Activated CD8-positive, alpha-beta T cell treated with anti-CD3 and anti-CD28 coated beads for 36 hours (primary cell): ENCODE results near the gene PPARG. TPM values are rescaled to one million over a fixed set of nuclear protein-coding genes. Genes with fewer than 3 reads are reported as not detected.

Experiments
- ATAC-seq: fragments of 200-7000 bp; cut with Tn5 transposase; one replicate; pipeline ENCODE4 v1.10.0; 2021; ENCODE audit warnings: mild to moderate bottlenecking, moderate library complexity
- CTCF ChIA-PET: fragments of 350-600 bp; sonication (Branson Sonifier 250); formaldehyde crosslinking; loops from one replicate; lab custom pipeline; 2021; ENCODE audit warnings: antibody characterized with exemption; lab: Charles Lee
- POLR2A ChIA-PET: fragments of 350-600 bp; sonication (Branson Sonifier 250); formaldehyde crosslinking; loops from one replicate; lab custom pipeline; 2021; ENCODE audit warnings: antibody characterized with exemption; lab: Charles Lee
- DNase-seq: peaks from one replicate; pipeline ENCODE4 v3.0.0-alpha.2; 2020
- H3K27ac Mint-ChIP-seq: one replicate; pipeline ENCODE4 v1.8.0; 2021; ENCODE audit warnings: mild to moderate bottlenecking, mixed read lengths
- H3K27me3 Mint-ChIP-seq: one replicate; pipeline ENCODE4 v1.8.0; 2021; ENCODE audit warnings: mixed read lengths
- H3K36me3 Mint-ChIP-seq: one replicate; pipeline ENCODE4 v1.8.0; 2021; ENCODE audit warnings: low read depth, mixed read lengths
- H3K4me1 Mint-ChIP-seq: one replicate; pipeline ENCODE4 v1.8.0; 2021; ENCODE audit warnings: low read depth, mixed read lengths
- H3K4me3 Mint-ChIP-seq: one replicate; pipeline ENCODE4 v1.8.0; 2021; ENCODE audit warnings: mild to moderate bottlenecking, moderate library complexity, mixed read lengths
- H3K9me3 Mint-ChIP-seq: one replicate; pipeline ENCODE4 v1.8.0; 2021; ENCODE audit warnings: mixed read lengths
- CTCF ChIP-seq: fragments of 200-600 bp; IDR thresholded peaks from one replicate; pipeline ENCODE4 v1.8.0; 2022; ENCODE audit warnings: antibody characterized with exemption, mild to moderate bottlenecking
- intact Hi-C: fragments of 100-400 bp; cut with micrococcal nuclease; formaldehyde crosslinking; loops from one replicate; pipeline ENCODE4 v1.10.0; 2022
- total RNA-seq, 2 experiments: library from RNA; stranded (reverse); gene quantifications; one replicate each; pipeline ENCODE4 v1.2.3, GENCODE V29; 2021

The PPARG gene
- total RNA-seq, 2 experiments from 2014 or later, result 0.41 to 0.63 TPM

DNA sequence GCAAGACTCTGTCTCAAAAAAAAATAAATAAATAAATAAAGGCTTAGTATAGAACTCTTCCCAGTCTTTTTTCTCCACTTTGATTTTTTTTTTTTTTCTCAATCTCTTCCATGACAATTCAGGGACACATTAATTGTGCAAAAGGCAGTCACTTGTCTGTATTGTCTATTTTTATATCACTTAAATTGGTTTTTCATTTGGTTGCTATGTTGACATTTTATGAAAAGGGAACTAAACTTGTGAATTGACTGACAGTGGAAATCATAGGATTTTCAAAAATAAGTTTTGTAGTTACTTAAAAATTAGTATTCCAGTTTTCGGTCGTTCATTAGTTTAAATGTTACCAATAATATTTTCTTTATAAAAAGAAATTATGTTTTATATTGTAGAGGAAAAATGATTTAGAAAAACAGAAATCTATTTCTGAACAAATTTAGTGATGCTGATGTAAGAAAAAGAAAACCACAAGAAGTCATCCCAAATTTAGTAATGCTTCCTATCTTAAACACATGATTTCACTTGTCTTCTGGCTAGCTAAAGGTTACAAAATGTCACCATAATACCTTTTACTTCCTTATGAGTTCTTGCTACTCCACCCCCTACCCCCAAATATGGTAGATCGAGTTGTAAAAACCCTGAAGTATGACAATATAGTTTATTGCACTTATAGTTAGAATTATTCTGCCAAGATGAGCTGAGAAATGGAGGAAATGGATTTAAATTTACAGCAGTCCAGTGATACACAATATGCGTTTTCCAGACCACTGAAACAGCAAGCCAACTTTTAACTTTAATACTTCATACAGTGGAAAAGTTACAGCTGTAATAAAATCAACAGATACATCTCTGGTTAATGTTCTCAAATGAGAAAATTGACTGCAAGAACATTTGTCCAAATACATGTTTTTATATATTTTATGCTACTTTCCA, 37.0 kb downstream of the PPARG start:
- DNase-seq (no peak), ATAC-seq (peak; percentile 47)
- POLR2A ChIA-PET, result no interaction called here
- peaks cover 15% of the 10 kb centered on the region for H3K27me3 Mint-ChIP-seq
- TF ChIP-seq CTCF, result no peak
- H3K27ac Mint-ChIP-seq, result no peak overlapping the region
- intact Hi-C loops, result no loop called here
- H3K4me1 Mint-ChIP-seq, result peaks cover 3% of the 10 kb centered on the region
- H3K36me3 Mint-ChIP-seq, result no peaks in the 10 kb centered on the region
- H3K9me3 Mint-ChIP-seq, result no peaks in the 10 kb centered on the region
- CTCF ChIA-PET, result no interaction called here
- no peak overlapping the region for H3K4me3 Mint-ChIP-seq

DNA sequence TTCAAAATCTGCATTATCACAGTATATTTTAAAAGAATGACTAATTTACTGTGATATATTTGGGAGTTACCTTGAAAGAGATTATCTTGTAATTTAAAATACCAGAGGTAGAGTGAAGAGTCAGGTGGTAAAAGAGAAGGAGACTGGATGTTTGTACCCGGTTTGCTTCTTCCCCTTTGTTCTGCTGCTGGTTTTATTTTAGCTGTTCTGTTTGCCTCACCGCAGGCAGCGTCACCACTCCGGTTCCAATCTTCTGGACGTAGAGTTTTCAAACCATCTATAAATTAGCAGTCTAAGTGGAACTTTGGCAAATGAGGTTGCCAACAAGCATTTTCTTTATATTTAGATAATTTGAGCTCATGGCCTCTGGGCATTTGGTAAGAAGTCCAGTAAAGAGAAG, 38.2 kb downstream of the PPARG start:
- ATAC-seq (no peak), DNase-seq (no peak)
- ChIA-PET CTCF (no interaction called here), POLR2A (no interaction called here)
- no peak for TF ChIP-seq CTCF
- peaks cover 15% of the 10 kb centered on the region for H3K27me3 Mint-ChIP-seq
- no peaks in the 10 kb centered on the region for H3K36me3 Mint-ChIP-seq
- intact Hi-C loops, result no loop called here
- H3K9me3 Mint-ChIP-seq, result no peaks in the 10 kb centered on the region
- H3K27ac Mint-ChIP-seq, result no peak overlapping the region
- H3K4me3 Mint-ChIP-seq, result no peak overlapping the region
- peaks cover 3% of the 10 kb centered on the region for H3K4me1 Mint-ChIP-seq

DNA sequence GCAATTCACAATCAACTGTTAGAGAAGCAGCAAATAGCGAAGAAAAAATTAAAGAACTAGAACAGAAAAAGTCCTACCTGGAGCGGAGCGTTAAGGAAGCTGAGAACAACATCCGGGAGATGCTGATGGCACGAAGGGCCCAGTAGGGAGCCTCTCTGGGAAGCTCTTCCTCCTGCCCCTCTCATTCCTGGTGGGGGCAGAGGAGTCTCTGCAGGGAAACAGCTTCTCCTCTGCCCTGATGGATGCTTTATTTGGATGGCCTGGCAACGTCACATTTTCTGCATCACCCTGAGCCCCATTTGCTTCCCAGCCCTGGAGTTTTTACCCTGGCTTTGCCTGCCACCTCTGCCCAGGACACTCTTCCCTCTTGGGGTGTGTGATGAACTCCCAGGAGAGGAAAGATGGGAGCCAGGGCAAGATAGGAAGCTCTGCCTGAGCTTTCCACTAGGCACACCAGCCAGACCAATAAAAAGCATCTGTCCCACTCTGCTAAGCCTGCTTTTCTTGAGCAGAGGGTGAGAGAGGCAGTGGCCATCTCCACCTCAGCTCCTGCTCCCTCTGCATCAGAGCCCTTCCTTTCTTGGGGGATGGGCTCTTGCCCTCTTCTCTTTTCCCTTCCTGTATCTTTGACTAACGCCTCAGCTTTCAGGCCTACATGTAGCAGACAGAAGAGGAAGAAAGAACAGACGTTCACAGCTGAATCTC, 39.4 kb downstream of the PPARG start:
- Mint-ChIP-seq H3K27me3 (peaks cover 8% of the 10 kb centered on the region), H3K9me3 (no peaks in the 10 kb centered on the region), H3K4me1 (peaks cover 3% of the 10 kb centered on the region), H3K36me3 (no peaks in the 10 kb centered on the region), H3K4me3 (no peak overlapping the region), H3K27ac (no peak overlapping the region)
- TF ChIP-seq CTCF, result no peak
- intact Hi-C loops, result no loop called here
- ChIA-PET POLR2A (no interaction called here), CTCF (interaction anchor here (0.7 to 1.5 kb wide), 2 partner anchors 152 to 193 kb away, joined by 3 read pairs; no protein-coding TSS in a partner anchor)
- ATAC-seq (no peak), DNase-seq (no peak)

GRCh38 chr3:12328837-12329462, 40.1 kb downstream of the PPARG start:
- intact Hi-C loops, result no loop called here
- ATAC-seq, result no peak
- POLR2A ChIA-PET, result no interaction called here
- peaks cover 3% of the 10 kb centered on the region for H3K4me1 Mint-ChIP-seq
- DNase-seq, result no peak
- peaks cover 4% of the 10 kb centered on the region for H3K27me3 Mint-ChIP-seq
- no peaks in the 10 kb centered on the region for H3K36me3 Mint-ChIP-seq
- CTCF ChIA-PET, result interaction anchor here (0.7 to 1.5 kb wide), 2 partner anchors 8 to 194 kb away, joined by 3 read pairs; no protein-coding TSS in a partner anchor
- no peak overlapping the region for H3K27ac Mint-ChIP-seq
- H3K9me3 Mint-ChIP-seq, result no peaks in the 10 kb centered on the region
- no peak overlapping the region for H3K4me3 Mint-ChIP-seq
- TF ChIP-seq CTCF, result no peak
